Measurements from ENCODE around the gene DIS3L2.

DNA sequence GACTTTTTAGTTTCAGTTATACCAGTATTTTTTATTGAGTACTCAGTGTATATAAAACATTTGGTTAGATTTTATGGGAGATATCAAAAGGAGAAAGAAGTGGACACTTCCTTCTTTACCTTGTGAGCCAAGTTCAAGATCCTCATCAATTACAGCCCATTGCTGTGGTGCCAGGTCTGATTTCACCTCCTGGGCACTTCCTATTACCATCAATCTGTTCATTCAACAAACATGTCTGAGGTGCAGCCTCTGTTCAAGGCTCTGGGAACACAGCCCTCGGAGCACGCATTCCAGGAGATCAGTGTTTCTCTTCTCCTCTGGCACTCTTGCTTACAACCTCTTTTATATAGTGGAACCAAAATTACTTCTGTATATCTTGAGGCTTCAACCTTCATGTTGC, 245.7 kb downstream of the DIS3L2 start:
- TF ChIP-seq, protein P1, sequence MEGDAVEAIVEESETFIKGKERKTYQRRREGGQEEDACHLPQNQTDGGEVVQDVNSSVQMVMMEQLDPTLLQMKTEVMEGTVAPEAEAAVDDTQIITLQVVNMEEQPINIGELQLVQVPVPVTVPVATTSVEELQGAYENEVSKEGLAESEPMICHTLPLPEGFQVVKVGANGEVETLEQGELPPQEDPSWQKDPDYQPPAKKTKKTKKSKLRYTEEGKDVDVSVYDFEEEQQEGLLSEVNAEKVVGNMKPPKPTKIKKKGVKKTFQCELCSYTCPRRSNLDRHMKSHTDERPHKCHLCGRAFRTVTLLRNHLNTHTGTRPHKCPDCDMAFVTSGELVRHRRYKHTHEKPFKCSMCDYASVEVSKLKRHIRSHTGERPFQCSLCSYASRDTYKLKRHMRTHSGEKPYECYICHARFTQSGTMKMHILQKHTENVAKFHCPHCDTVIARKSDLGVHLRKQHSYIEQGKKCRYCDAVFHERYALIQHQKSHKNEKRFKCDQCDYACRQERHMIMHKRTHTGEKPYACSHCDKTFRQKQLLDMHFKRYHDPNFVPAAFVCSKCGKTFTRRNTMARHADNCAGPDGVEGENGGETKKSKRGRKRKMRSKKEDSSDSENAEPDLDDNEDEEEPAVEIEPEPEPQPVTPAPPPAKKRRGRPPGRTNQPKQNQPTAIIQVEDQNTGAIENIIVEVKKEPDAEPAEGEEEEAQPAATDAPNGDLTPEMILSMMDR (IDR thresholded peaks at IDR 0.05) = no peak
- TF ChIP-seq ZFX (IDR thresholded peaks at IDR 0.05; ENCODE audit: borderline replicate concordance) = no peak
